ENCODE results near the gene FRY. TPM values are rescaled to one million over a fixed set of nuclear protein-coding genes. Genes with fewer than 3 reads are reported as not detected.

Gene FRY
- total and polyA plus RNA-seq, 4 donors, result 6.2 to 31.2 (median 12.7) TPM

GRCh38 chr13:32039056-32039455, 7.5 kb downstream of the FRY start:
- Histone ChIP-seq H3K9ac (ENCODE audit: low read depth in 1 of 2, low read length in 2 of 2) (no peak overlapping the region), H3K4me3 (ENCODE audit: low read depth in 1 of 3, low read length in 3 of 3) (no peak overlapping the region), H3K9me3 (ENCODE audit: control insufficient read depth in 4 of 4, low read length in 3 of 4) (no peaks in the 10 kb centered on the region), H3K27ac (ENCODE audit: low read depth in 1 of 2, low read length in 2 of 2) (no peak overlapping the region), H3K27me3 (ENCODE audit: control insufficient read depth in 4 of 4, insufficient read depth in 4 of 4, low read length in 3 of 4) (no peaks in the 10 kb centered on the region), H3K36me3 (ENCODE audit: control insufficient read depth in 4 of 4, insufficient read depth in 3 of 4, low read depth in 1 of 4, low read length in 3 of 4) (no peaks in the 10 kb centered on the region), H3K4me1 (ENCODE audit: control insufficient read depth in 4 of 4, insufficient read depth in 4 of 4, low read length in 3 of 4) (peaks cover 2 to 46% (median 36%) of the 10 kb centered on the region in 4 donors)
- DNase-seq (ENCODE audit: low spot score), result no peak
- TF ChIP-seq SP1 (IDR thresholded peaks at IDR 0.05) (no peak), RXRA (IDR thresholded peaks at IDR 0.05) (no peak), NR2F2 (IDR thresholded peaks at IDR 0.05) (no peak), JUND (IDR thresholded peaks at IDR 0.05) (no peak), ZBTB33 (IDR thresholded peaks at IDR 0.05) (no peak), YY1 (IDR thresholded peaks at IDR 0.05) (no peak)
- TF ChIP-seq, protein P1, sequence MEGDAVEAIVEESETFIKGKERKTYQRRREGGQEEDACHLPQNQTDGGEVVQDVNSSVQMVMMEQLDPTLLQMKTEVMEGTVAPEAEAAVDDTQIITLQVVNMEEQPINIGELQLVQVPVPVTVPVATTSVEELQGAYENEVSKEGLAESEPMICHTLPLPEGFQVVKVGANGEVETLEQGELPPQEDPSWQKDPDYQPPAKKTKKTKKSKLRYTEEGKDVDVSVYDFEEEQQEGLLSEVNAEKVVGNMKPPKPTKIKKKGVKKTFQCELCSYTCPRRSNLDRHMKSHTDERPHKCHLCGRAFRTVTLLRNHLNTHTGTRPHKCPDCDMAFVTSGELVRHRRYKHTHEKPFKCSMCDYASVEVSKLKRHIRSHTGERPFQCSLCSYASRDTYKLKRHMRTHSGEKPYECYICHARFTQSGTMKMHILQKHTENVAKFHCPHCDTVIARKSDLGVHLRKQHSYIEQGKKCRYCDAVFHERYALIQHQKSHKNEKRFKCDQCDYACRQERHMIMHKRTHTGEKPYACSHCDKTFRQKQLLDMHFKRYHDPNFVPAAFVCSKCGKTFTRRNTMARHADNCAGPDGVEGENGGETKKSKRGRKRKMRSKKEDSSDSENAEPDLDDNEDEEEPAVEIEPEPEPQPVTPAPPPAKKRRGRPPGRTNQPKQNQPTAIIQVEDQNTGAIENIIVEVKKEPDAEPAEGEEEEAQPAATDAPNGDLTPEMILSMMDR (IDR thresholded peaks at IDR 0.05; ENCODE audit: low read depth, low read length, missing input control), result no peak

- DNase-seq (ENCODE audit: low spot score), result no peak
- H3K9ac ChIP-seq (ENCODE audit: low read depth in 1 of 2, low read length in 2 of 2), result no peak overlapping the region
- no peaks in the 10 kb centered on the region for H3K9me3 ChIP-seq (ENCODE audit: control insufficient read depth in 4 of 4, low read length in 3 of 4)
- no peak for TF ChIP-seq ZBTB33 (IDR thresholded peaks at IDR 0.05)
- no peak for TF ChIP-seq NR2F2 (IDR thresholded peaks at IDR 0.05)
- no peak for TF ChIP-seq GABPA (IDR thresholded peaks at IDR 0.05 in 1 of 2, conservative IDR thresholded peaks at IDR 0.05 in 1 of 2)
- TF ChIP-seq ATF3 (IDR thresholded peaks at IDR 0.05), result no peak
- no peak for TF ChIP-seq HNF4G (IDR thresholded peaks at IDR 0.05)
- TF ChIP-seq EGR1 (IDR thresholded peaks at IDR 0.05; ENCODE audit: low read depth in 2 of 2), result no peak
- TF ChIP-seq JUND (IDR thresholded peaks at IDR 0.05), result no peak
- TF ChIP-seq SP1 (IDR thresholded peaks at IDR 0.05), result no peak
- TF ChIP-seq RAD21 (IDR thresholded peaks at IDR 0.05), result no peak
- TF ChIP-seq FOXA2 (IDR thresholded peaks at IDR 0.05), result no peak
- TF ChIP-seq YY1 (IDR thresholded peaks at IDR 0.05), result no peak
- TF ChIP-seq, protein P2, sequence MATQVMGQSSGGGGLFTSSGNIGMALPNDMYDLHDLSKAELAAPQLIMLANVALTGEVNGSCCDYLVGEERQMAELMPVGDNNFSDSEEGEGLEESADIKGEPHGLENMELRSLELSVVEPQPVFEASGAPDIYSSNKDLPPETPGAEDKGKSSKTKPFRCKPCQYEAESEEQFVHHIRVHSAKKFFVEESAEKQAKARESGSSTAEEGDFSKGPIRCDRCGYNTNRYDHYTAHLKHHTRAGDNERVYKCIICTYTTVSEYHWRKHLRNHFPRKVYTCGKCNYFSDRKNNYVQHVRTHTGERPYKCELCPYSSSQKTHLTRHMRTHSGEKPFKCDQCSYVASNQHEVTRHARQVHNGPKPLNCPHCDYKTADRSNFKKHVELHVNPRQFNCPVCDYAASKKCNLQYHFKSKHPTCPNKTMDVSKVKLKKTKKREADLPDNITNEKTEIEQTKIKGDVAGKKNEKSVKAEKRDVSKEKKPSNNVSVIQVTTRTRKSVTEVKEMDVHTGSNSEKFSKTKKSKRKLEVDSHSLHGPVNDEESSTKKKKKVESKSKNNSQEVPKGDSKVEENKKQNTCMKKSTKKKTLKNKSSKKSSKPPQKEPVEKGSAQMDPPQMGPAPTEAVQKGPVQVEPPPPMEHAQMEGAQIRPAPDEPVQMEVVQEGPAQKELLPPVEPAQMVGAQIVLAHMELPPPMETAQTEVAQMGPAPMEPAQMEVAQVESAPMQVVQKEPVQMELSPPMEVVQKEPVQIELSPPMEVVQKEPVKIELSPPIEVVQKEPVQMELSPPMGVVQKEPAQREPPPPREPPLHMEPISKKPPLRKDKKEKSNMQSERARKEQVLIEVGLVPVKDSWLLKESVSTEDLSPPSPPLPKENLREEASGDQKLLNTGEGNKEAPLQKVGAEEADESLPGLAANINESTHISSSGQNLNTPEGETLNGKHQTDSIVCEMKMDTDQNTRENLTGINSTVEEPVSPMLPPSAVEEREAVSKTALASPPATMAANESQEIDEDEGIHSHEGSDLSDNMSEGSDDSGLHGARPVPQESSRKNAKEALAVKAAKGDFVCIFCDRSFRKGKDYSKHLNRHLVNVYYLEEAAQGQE (IDR thresholded peaks at IDR 0.05), result no peak
- TF ChIP-seq, protein P1 (IDR thresholded peaks at IDR 0.05; ENCODE audit: low read depth, low read length, missing input control), result no peak
- TF ChIP-seq, protein P3, sequence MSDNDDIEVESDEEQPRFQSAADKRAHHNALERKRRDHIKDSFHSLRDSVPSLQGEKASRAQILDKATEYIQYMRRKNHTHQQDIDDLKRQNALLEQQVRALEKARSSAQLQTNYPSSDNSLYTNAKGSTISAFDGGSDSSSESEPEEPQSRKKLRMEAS (IDR thresholded peaks at IDR 0.05), result no peak
- no peak for TF ChIP-seq RXRA (IDR thresholded peaks at IDR 0.05)
- no peak for TF ChIP-seq FOXA1 (IDR thresholded peaks at IDR 0.05)
- no peak for TF ChIP-seq TAF1 (conservative IDR thresholded peaks at IDR 0.05)
- TF ChIP-seq HNF4A (conservative IDR thresholded peaks at IDR 0.05), result no peak
- no peaks in the 10 kb centered on the region for H3K36me3 ChIP-seq (ENCODE audit: control insufficient read depth in 4 of 4, insufficient read depth in 3 of 4, low read depth in 1 of 4, low read length in 3 of 4)
- H3K27ac ChIP-seq (ENCODE audit: low read depth in 1 of 2, low read length in 2 of 2), result no peak overlapping the region
- no peak overlapping the region for H3K4me3 ChIP-seq (ENCODE audit: low read depth in 1 of 3, low read length in 3 of 3)
- 98% methylated on average over 1 of the region's 1 CpG for WGBS
- H3K4me1 ChIP-seq (ENCODE audit: control insufficient read depth in 4 of 4, insufficient read depth in 4 of 4, low read length in 3 of 4), result peaks cover 2 to 46% (median 36%) of the 10 kb centered on the region in 4 donors
- no peaks in the 10 kb centered on the region for H3K27me3 ChIP-seq (ENCODE audit: control insufficient read depth in 4 of 4, insufficient read depth in 4 of 4, low read length in 3 of 4)
These were observed 8.0 kb downstream of the FRY start for GRCh38 chr13:32039528-32039927.
